Measurements from ENCODE around the gene HOOK2. TPM values are rescaled to one million over a fixed set of nuclear protein-coding genes. Genes with fewer than 3 reads are reported as not detected.

The HOOK2 gene
- total and polyA plus RNA-seq, 2 of the 13 experiments (the other 11 are each of a cell fraction or from before 2014, with no cell fraction given): 9.2 to 12.9 TPM

GRCh38 chr19:12722566-12723380 lies 52.6 kb downstream of the HOOK2 start (continued):
- TF ChIP-seq MLXIP (CRISPR knock-in tag; IDR thresholded peaks at IDR 0.05; ENCODE audit: borderline replicate concordance) (no peak), ZBTB26 (CRISPR knock-in tag; IDR thresholded peaks at IDR 0.05; ENCODE audit: borderline replicate concordance) (0 out of 2 replicates have a peak, but pooled peaks have one; percentile 47), MTA1 (CRISPR knock-in tag; IDR thresholded peaks at IDR 0.05; ENCODE audit: borderline replicate concordance) (no peak), PHF20 (CRISPR knock-in tag; IDR thresholded peaks at IDR 0.05) (peak; percentile 85), DMTF1 (CRISPR knock-in tag; IDR thresholded peaks at IDR 0.05) (no peak), ELK4 (CRISPR knock-in tag; IDR thresholded peaks at IDR 0.05; ENCODE audit: borderline replicate concordance) (no peak), ZBTB44 (CRISPR knock-in tag; IDR thresholded peaks at IDR 0.05) (no peak), NR2C2 (CRISPR knock-in tag; IDR thresholded peaks at IDR 0.05; ENCODE audit: borderline replicate concordance) (peak; percentile 82), RXRB (CRISPR knock-in tag; IDR thresholded peaks at IDR 0.05; ENCODE audit: borderline replicate concordance) (peak; percentile 60), ZNF790 (CRISPR knock-in tag; IDR thresholded peaks at IDR 0.05; ENCODE audit: borderline replicate concordance) (no peak), KAT7 (CRISPR knock-in tag; IDR thresholded peaks at IDR 0.05; ENCODE audit: borderline replicate concordance) (no peak), AHR (CRISPR knock-in tag; IDR thresholded peaks at IDR 0.05) (no peak), SMYD3 (CRISPR knock-in tag; IDR thresholded peaks at IDR 0.05) (no peak), ATF1 (CRISPR knock-in tag; IDR thresholded peaks at IDR 0.05) (peak; percentile 53; the same call in 1 of the 2 replicates), TMF1 (CRISPR knock-in tag; IDR thresholded peaks at IDR 0.05; ENCODE audit: low read depth) (peak; percentile 19; the same call in 1 of the 2 replicates), ZNF382 (CRISPR knock-in tag; IDR thresholded peaks at IDR 0.05; ENCODE audit: borderline replicate concordance) (no peak), ZNF431 (CRISPR knock-in tag; IDR thresholded peaks at IDR 0.05; ENCODE audit: borderline replicate concordance, low read depth) (no peak), JUND (CRISPR knock-in tag; IDR thresholded peaks at IDR 0.05) (0 out of 2 replicates have a peak, but pooled peaks have one; percentile 53), ZNF234 (CRISPR knock-in tag; conservative IDR thresholded peaks at IDR 0.05) (no peak)

Measured in HepG2 (cell line).